ENCODE results near the gene GLT8D1.

GLT8D1 gene, protein sequence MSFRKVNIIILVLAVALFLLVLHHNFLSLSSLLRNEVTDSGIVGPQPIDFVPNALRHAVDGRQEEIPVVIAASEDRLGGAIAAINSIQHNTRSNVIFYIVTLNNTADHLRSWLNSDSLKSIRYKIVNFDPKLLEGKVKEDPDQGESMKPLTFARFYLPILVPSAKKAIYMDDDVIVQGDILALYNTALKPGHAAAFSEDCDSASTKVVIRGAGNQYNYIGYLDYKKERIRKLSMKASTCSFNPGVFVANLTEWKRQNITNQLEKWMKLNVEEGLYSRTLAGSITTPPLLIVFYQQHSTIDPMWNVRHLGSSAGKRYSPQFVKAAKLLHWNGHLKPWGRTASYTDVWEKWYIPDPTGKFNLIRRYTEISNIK

GRCh38 chr3:52705688-52706686, at the start of gene GLT8D1, which contains the start of gene SPCS1:
Gene GLT8D1, minus strand, starts transcription at chr3:52705791. Its CDS starts 5,331 bp downstream, at chr3:52700460.
Gene SPCS1, plus strand, starts transcription at chr3:52706106. Its CDS starts 141 bp downstream, at chr3:52706247.
- no peak for TF ChIP-seq CTCF (IDR thresholded peaks at IDR 0.05; ENCODE audit: borderline replicate concordance, insufficient read depth, low read depth, low read length)
- H3K4me3 ChIP-seq (ENCODE audit: low read depth, low read length): peak within 1 kb of the TSS; percentile 99

- no peak for TF ChIP-seq CTCF (IDR thresholded peaks at IDR 0.05; ENCODE audit: borderline replicate concordance, insufficient read depth, low read depth, low read length)
- no peak overlapping the region for H3K4me3 ChIP-seq (ENCODE audit: low read depth, low read length)
Observed at GRCh38 chr3:52754373-52754772, 48.8 kb upstream of the GLT8D1 start.

GRCh38 chr3:52752045-52752660, 46.6 kb upstream of the GLT8D1 start:
- TF ChIP-seq CTCF (IDR thresholded peaks at IDR 0.05; ENCODE audit: borderline replicate concordance, insufficient read depth, low read depth, low read length): no peak
- no peak overlapping the region for H3K4me3 ChIP-seq (ENCODE audit: low read depth, low read length)

DNA sequence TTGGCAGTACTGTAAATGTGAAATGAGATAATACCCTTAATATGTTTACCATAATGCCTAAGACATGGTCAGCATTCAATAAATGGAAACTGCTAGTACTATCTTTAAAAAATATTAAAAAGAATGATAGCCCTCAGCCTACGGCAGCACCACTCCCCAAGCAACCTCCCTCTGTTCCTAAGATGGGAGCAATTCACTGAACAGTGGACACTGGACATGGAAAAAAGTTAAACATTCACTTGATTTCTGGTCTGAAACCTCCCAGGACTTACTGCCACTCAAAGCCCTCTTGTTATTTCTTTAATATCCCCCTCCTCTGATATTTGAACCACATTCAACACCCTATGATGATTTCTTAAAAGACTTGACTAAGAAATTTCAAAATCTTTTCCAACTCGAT, 38.1 kb upstream of the GLT8D1 start:
- no peak overlapping the region for H3K4me3 ChIP-seq (ENCODE audit: low read depth, low read length)
- no peak for TF ChIP-seq CTCF (IDR thresholded peaks at IDR 0.05; ENCODE audit: borderline replicate concordance, insufficient read depth, low read depth, low read length)

DNA sequence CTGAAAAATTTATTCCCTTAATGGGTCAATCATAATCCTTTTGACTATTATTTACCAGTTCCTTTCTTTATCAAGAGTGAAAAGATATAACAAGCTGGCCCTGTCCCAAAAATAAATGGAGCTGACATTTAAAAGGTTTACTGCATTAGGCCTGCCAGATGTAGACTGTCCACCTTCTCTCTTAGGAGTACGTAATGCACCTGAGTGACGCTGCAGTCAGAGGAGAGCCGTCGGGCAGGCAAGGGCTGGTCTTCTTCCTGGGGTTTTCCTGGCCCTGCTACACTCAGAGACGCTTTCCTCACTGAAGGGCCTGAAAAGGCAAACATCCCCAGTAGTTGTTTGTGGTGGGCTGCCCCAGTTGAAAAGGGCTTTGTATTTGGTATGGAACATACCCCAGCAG, 37.6 kb upstream of the GLT8D1 start:
- no peak overlapping the region for H3K4me3 ChIP-seq (ENCODE audit: low read depth, low read length)
- TF ChIP-seq CTCF (IDR thresholded peaks at IDR 0.05; ENCODE audit: borderline replicate concordance, insufficient read depth, low read depth, low read length): no peak

DNA sequence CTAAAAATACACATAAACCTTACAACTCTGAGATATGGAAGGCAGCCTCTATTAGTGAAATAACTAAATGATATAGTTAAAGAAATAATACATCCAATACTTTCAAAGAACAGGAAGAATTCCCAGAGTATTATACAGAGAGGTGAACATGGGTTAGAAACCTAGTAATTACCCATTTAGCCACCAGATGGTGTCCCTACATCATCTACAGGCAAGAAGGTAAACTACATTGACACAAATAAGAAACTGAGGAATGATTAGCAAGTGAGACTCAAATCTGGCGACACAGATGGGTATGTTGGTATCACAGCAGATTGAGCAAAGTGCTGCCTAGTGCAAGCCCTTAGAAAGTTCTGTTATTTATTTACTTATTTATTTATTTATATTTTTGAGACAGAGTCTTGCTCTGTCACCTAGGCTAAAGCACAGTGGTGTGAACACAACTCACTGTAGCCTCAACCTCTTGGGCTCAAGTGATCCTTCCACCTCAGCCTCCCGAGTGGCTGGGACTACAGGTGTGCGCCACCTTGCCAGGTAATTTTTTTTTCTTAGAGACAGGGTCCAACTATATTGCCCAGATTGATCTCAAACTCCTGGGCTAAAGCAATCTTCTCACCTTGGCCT, 36.9 kb upstream of the GLT8D1 start:
- no peak overlapping the region for H3K4me3 ChIP-seq (ENCODE audit: low read depth, low read length)
- TF ChIP-seq CTCF (IDR thresholded peaks at IDR 0.05; ENCODE audit: borderline replicate concordance, insufficient read depth, low read depth, low read length): peak; percentile 50; the same call in 1 of the 2 replicates
